Lower leg skin (tissue), 4 donors: ENCODE results near the gene COL25A1. TPM values are rescaled to one million over a fixed set of nuclear protein-coding genes. Genes with fewer than 3 reads are reported as not detected.

ENCODE experiments used
- DNase-seq, 2 donors: peaks; one replicate each; pipeline ENCODE4 v3.0.0-alpha.2; 2019; ENCODE audit warnings: low spot score in 2 of 2
- H3K4me3 ChIP-seq: fragments of 200-600 bp; sonication (generic); 2 replicates; pipeline ENCODE4 v1.5.1; 2017; ENCODE audit warnings: mild to moderate bottlenecking, low read depth; ENCODE audit not compliant: poor library complexity, severe bottlenecking
- POLR2A ChIP-seq, 2 donors: fragments of 450-650 bp; IDR thresholded peaks; one replicate each; pipeline ENCODE4 v1.6.1; 2016 to 2017; ENCODE audit warnings: antibody characterized with exemption in 2 of 2, mild to moderate bottlenecking in 1 of 2, moderate library complexity in 1 of 2
- WGBS, 2 donors: methylation state at CpG; one replicate each; pipeline ENCODE4 v1.1.5; 2018; 5-methylcytosine and 5-hydroxymethylcytosine counted together
- intact Hi-C: fragments of 100-400 bp; cut with DNase I; formaldehyde crosslinking; loops from one replicate; pipeline ENCODE4 v1.15.0; 2023; ENCODE audit warnings: low total_unique reads
- total RNA-seq, 4 donors: library from RNA; depleted of rRNA; stranded (reverse); fragments of >200 nt; gene quantifications; one replicate each; pipeline ENCODE4 v1.1.0, GENCODE V29; 2016
- TF ChIP-seq, protein P1 (sequence below), 3 donors: fragments of 450-650 bp; IDR thresholded peaks; one replicate each; pipeline ENCODE4 v1.5.1; 2016; ENCODE audit warnings: antibody characterized with exemption in 3 of 3, mild to moderate bottlenecking in 3 of 3, moderate library complexity in 2 of 3

Gene COL25A1
- total RNA-seq, 4 donors from 2014 or later, result 0.42 to 2.4 (median 1.5) TPM

DNA sequence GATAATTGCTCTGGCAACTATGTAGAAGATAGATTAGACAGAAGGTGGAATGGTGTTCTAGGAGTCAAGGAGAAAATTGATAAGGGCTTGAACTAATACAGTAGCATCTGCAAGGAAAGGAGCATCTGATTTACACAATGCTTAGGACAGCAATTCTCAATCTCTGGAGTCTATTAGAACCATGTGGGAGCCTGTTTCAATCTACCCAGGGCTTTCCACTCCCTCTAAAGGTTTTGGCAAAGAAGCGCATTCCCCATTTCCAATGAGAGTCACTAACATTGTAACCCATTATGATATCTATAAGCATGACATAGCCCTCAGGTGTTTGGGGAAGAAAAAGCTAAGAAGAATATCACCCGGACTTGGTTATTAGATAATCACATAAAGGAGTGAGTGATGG lies 168.2 kb downstream of the COL25A1 start:
- TF ChIP-seq, protein P1, sequence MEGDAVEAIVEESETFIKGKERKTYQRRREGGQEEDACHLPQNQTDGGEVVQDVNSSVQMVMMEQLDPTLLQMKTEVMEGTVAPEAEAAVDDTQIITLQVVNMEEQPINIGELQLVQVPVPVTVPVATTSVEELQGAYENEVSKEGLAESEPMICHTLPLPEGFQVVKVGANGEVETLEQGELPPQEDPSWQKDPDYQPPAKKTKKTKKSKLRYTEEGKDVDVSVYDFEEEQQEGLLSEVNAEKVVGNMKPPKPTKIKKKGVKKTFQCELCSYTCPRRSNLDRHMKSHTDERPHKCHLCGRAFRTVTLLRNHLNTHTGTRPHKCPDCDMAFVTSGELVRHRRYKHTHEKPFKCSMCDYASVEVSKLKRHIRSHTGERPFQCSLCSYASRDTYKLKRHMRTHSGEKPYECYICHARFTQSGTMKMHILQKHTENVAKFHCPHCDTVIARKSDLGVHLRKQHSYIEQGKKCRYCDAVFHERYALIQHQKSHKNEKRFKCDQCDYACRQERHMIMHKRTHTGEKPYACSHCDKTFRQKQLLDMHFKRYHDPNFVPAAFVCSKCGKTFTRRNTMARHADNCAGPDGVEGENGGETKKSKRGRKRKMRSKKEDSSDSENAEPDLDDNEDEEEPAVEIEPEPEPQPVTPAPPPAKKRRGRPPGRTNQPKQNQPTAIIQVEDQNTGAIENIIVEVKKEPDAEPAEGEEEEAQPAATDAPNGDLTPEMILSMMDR (IDR thresholded peaks at IDR 0.05), result no peak
- TF ChIP-seq POLR2A (IDR thresholded peaks at IDR 0.05), result no peak
- no peak overlapping the region for H3K4me3 ChIP-seq
- WGBS, 2 donors, result 69 to 83% methylated on average over 2 of the region's 2 CpGs
- intact Hi-C loops, result no loop called here
- DNase-seq, result no peak

DNA sequence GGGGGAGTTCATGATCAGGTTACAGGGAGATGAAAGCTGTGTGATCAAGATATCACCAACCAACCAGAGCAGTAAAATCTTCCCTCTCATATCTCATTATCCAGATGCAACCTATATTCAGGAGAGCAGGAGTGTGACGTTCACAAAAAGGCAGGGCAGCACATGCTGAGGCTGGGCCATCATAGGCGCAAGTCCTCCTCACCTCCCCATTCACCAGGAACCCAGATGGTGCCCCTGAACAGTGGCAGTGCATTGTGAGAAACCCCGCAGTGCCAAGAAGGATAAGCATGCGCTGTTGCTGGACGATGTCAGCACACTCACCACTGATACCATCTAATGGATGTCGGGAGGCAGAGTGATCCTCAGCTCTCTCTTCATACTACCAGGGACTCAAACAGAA lies 170.9 kb downstream of the COL25A1 start:
- H3K4me3 ChIP-seq, result no peak overlapping the region
- no peak for DNase-seq
- TF ChIP-seq POLR2A (IDR thresholded peaks at IDR 0.05), result no peak
- TF ChIP-seq, protein P1 (IDR thresholded peaks at IDR 0.05), result no peak
- 69 to 89% methylated on average over 6 of the region's 6 CpGs for WGBS, 2 donors
- intact Hi-C loops, result no loop called here

DNA sequence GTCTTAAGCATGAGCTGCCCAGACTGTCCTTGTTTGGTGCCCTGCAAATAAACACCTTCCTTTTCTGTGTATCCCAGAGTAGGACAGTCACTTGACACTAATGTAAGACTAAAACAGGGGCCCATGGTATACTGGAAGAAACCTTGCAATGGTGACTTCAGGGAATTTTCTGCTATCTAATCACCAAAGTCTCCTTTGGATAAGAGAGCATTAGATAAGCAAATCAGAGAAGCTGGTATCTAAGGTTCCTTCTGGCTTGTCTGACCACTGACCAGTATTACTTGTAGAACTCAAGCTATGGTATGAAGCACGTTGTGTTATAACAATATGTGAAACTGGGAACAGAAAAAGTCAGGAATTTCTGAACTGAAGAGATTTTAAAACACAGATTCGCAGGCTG lies 173.9 kb downstream of the COL25A1 start:
- H3K4me3 ChIP-seq, result no peak overlapping the region
- 91% methylated on average over 2 of the region's 2 CpGs for WGBS, 2 donors
- TF ChIP-seq POLR2A (IDR thresholded peaks at IDR 0.05), result no peak
- TF ChIP-seq, protein P1 (IDR thresholded peaks at IDR 0.05), result no peak
- DNase-seq, result no peak
- intact Hi-C loops, result no loop called here

DNA sequence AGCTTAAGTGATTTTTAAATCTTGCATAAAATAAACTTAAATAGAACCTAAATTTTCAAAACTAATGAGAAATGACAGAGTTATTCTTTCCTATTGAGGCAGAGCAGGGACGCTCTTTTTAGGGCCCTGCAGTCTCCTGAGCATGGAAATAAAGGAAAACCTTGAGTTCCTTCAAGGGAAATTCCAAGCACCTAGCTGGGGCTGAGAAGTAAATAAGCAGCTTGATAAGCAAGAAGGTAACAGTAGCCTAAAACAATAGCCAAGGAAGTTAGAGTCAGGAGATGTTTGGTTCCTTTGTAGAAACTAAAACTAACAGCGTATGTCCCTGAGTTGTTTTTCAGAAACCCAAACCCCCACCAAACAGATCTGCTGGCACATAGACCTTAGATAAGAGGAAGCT lies 174.6 kb downstream of the COL25A1 start:
- DNase-seq, result no peak
- 90 to 91% methylated on average over 2 of the region's 2 CpGs for WGBS, 2 donors
- no peak for TF ChIP-seq POLR2A (IDR thresholded peaks at IDR 0.05)
- TF ChIP-seq, protein P1 (IDR thresholded peaks at IDR 0.05), result no peak
- no peak overlapping the region for H3K4me3 ChIP-seq
- intact Hi-C loops, result no loop called here

DNA sequence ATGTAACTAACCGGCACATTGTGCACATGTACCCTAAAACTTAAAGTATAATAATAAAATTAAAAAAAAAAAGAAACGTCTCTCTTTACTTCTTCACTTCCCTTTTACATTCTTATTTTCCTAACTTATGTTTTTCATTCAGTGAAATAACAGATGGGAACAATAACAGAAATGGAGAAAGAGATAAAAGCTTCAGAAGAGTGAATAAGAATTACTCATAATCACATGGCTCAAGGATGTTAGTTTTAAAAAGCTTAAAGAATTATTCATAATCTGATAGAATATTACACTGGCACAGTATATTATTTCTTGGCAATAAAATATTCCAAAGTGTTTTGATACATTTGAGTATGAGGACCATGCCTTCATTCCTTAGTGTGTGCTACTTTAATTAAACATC lies 175.6 kb downstream of the COL25A1 start:
- WGBS, 2 donors, result 68 to 70% methylated on average over 2 of the region's 2 CpGs
- DNase-seq, result no peak
- no peak overlapping the region for H3K4me3 ChIP-seq
- intact Hi-C loops, result no loop called here
- TF ChIP-seq, protein P1 (IDR thresholded peaks at IDR 0.05), result no peak
- TF ChIP-seq POLR2A (IDR thresholded peaks at IDR 0.05), result no peak

DNA sequence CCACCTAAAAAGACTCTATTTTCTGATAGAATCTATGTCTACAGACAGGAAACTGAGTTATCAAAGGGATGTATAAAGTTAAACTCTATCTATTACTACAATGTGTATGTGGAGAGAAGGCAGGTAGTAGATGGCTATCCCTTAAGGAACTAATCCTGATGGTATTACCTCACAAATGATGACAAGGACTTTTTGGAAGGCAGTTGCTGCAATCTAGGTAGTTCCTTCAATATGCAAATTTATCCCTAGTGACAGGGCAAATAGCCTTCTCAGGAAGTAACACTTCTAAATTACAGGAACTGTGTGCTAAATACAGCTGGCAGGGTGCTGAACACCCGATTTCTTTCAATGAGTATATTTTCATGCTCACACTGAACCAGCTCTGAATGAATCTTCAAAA lies 177.4 kb downstream of the COL25A1 start:
- H3K4me3 ChIP-seq, result no peak overlapping the region
- WGBS, 2 donors, result 29 to 40% methylated on average over 1 of the region's 1 CpG
- intact Hi-C loops, result no loop called here
- DNase-seq, result no peak
- TF ChIP-seq, protein P1 (IDR thresholded peaks at IDR 0.05), result no peak
- no peak for TF ChIP-seq POLR2A (IDR thresholded peaks at IDR 0.05)
